K562 (cell line): ENCODE measurements around the gene C6orf89. TPM values are rescaled to one million over a fixed set of nuclear protein-coding genes. Genes with fewer than 3 reads are reported as not detected.

ENCODE experiments used
- ATAC-seq: fragments of 200-7000 bp; cut with Tn5 transposase; 3 replicates; pipeline ENCODE4 v1.9.1; 2020; ENCODE audit warnings: moderate library complexity
- BruUV-seq: library from RNA; stranded (reverse); fragments of 400-500 nt; replicated peaks from 2 replicates; lab custom pipeline; 2021; lab: Mats Ljungman, UMichigan
- CTCF ChIA-PET: fragments of 300-600 bp; formaldehyde crosslinking; extraction: SDS; loops from one replicate; lab custom pipeline; 2021; ENCODE audit warnings: low intra/inter-chr PET ratio; lab: Yijun Ruan, JAX
- POLR2A ChIA-PET: fragments of 300-600, 350-650 bp; sonication (Branson Sonifier 250); formaldehyde crosslinking; extraction: SDS; loops from one replicate; lab custom pipeline; 2021; ENCODE audit warnings: antibody characterized with exemption, inconsistent platforms; lab: Yijun Ruan, JAX
- DNase-seq, 4 experiments: peaks; one replicate each; pipeline versions ENCODE4 v3.0.0 to v3.0.0-alpha.2; 2011 to 2018; ENCODE audit warnings: low spot score in 3 of 4, mixed read lengths in 3 of 4; ENCODE audit errors: extremely low read depth in 1 of 4
- FAIRE-seq: peaks from 2 replicates; lab custom pipeline; 2011; peaks lifted over from hg19 to GRCh38; lab: Jason Lieb, UNC
- H2AFZ ChIP-seq: 2 replicates; pipeline ENCODE4 v1.6.0; 2011; ENCODE audit warnings: low read depth, low read length, control low read depth, inconsistent platforms
- H3K27ac ChIP-seq: fragments of 200-600 bp; 3 replicates; pipeline ENCODE4 v1.8.0; 2011; ENCODE audit warnings: low read depth, mild to moderate bottlenecking, control low read depth, inconsistent platforms, low read length, moderate library complexity, mixed read lengths; ENCODE audit errors: extremely low read depth
- H3K27me3 ChIP-seq, 2 experiments: fragments of 300-600 bp in 1 of 2; 2 replicates in 1 of 2; 3 replicates in 1 of 2; pipeline versions ENCODE4 v1.6.0 to v1.8.0; 2011; ENCODE audit warnings: inconsistent platforms in 2 of 2, low read length in 2 of 2, mild to moderate bottlenecking in 1 of 2, mixed read lengths in 1 of 2, moderate library complexity in 1 of 2; ENCODE audit not compliant: control insufficient read depth in 2 of 2, insufficient read depth in 2 of 2
- H3K36me3 ChIP-seq: fragments of 300-600 bp; 3 replicates; pipeline ENCODE4 v1.8.0; 2011; ENCODE audit warnings: mild to moderate bottlenecking, low read length, inconsistent platforms; ENCODE audit not compliant: control insufficient read depth, insufficient read depth
- H3K4me1 ChIP-seq, 2 experiments: fragments of 200-600 bp in 1 of 2; replicated peaks in 1 of 2; 2 replicates in 1 of 2; 3 replicates in 1 of 2; pipeline versions ENCODE4 v1.5.1 to v1.8.0; 2011; ENCODE audit warnings: inconsistent platforms in 2 of 2, low read length in 2 of 2, mild to moderate bottlenecking in 1 of 2, mixed read lengths in 1 of 2, moderate library complexity in 1 of 2; ENCODE audit not compliant: control insufficient read depth in 2 of 2, insufficient read depth in 2 of 2
- H3K4me2 ChIP-seq: 2 replicates; pipeline ENCODE4 v1.6.1; 2011; ENCODE audit warnings: low read length, control low read depth, inconsistent platforms, mixed read lengths; ENCODE audit not compliant: insufficient read depth
- H3K4me3 ChIP-seq: fragments of 200-600 bp; sonication (generic), shearing (Covaris generic); 2 replicates; pipeline ENCODE4 v1.5.1; 2016; ENCODE audit warnings: control low read depth, inconsistent platforms
- H3K79me2 ChIP-seq: fragments of 200-600 bp; 3 replicates; pipeline ENCODE4 v1.8.0; 2011; ENCODE audit warnings: low read length, inconsistent platforms; ENCODE audit not compliant: control insufficient read depth, insufficient read depth
- H3K9ac ChIP-seq, 2 experiments: 2 replicates each; pipeline versions ENCODE4 v1.6.0 to v1.6.1; 2011; ENCODE audit warnings: low read depth in 2 of 2, low read length in 2 of 2, control low read depth in 1 of 2, inconsistent platforms in 1 of 2, mild to moderate bottlenecking in 1 of 2, mixed read lengths in 1 of 2; ENCODE audit not compliant: insufficient read depth in 1 of 2
- H3K9me1 ChIP-seq: one replicate; pipeline ENCODE4 v1.6.0; 2011; ENCODE audit warnings: inconsistent platforms, mild to moderate bottlenecking, low read length, moderate library complexity; ENCODE audit not compliant: control insufficient read depth, insufficient read depth
- H3K9me3 ChIP-seq: replicated peaks from 2 replicates; pipeline ENCODE4 v1.5.1; 2011; ENCODE audit warnings: low read depth, low read length, inconsistent platforms; ENCODE audit not compliant: control insufficient read depth, insufficient read depth
- H4K20me1 ChIP-seq: replicated peaks from 2 replicates; pipeline ENCODE4 v1.6.1; 2011; ENCODE audit warnings: low read length, inconsistent platforms, mixed read lengths; ENCODE audit not compliant: control insufficient read depth, insufficient read depth
- CC2D1A ChIP-seq: fragments of 450-650 bp; IDR thresholded peaks from 2 replicates; pipeline ENCODE4 v1.6.1; 2017; ENCODE audit warnings: mild to moderate bottlenecking
- EGR1 ChIP-seq: fragments of 450-650 bp; conservative IDR thresholded peaks from 2 replicates; pipeline ENCODE4 v1.6.1; 2017; ENCODE audit warnings: mild to moderate bottlenecking
- ETV5 ChIP-seq: sonication (generic); formaldehyde crosslinking; IDR thresholded peaks from 2 replicates; pipeline ENCODE4 v1.4.0; 2020; ENCODE audit warnings: low read depth, mild to moderate bottlenecking, missing genetic modification reagents
- IRF2 ChIP-seq: sonication (generic); formaldehyde crosslinking; IDR thresholded peaks from 2 replicates; pipeline ENCODE4 v1.8.1; 2022; ENCODE audit warnings: mild to moderate bottlenecking, missing genetic modification reagents
- KLF6 ChIP-seq: fragments of 250-450 bp; sonication (Bioruptor Pico); IDR thresholded peaks from 2 replicates; pipeline ENCODE4 v1.4.0; 2020; ENCODE audit warnings: mild to moderate bottlenecking, moderate library complexity, borderline replicate concordance
- RFX7 ChIP-seq: fragments of 250-450 bp; sonication (Bioruptor Pico); IDR thresholded peaks from 2 replicates; pipeline ENCODE4 v1.5.1; 2021; ENCODE audit warnings: mild to moderate bottlenecking
- SMAD4 ChIP-seq: fragments of 250-450 bp; sonication (Bioruptor Pico); conservative IDR thresholded peaks from 2 replicates; pipeline ENCODE4 v1.8.0; 2021; ENCODE audit warnings: inconsistent platforms, mild to moderate bottlenecking, moderate library complexity
- ZFP36 ChIP-seq: fragments of 150-350 bp; IDR thresholded peaks from 2 replicates; pipeline ENCODE4 v1.6.1; 2018; ENCODE audit warnings: low read length, low read depth; ENCODE audit not compliant: partially characterized antibody
- WGBS: fragments of 100-300 bp; shearing (Covaris generic); methylation state at CpG from one replicate; pipeline ENCODE4 v1.1.6; 2016; ENCODE audit warnings: low coverage, mixed read lengths; ENCODE audit not compliant: insufficient coverage; ENCODE audit errors: missing lambda C conversion rate; 5-methylcytosine and 5-hydroxymethylcytosine counted together
- in situ Hi-C: fragments of 300-500 bp; cut with MboI; formaldehyde crosslinking; loops from 4 replicates; pipeline ENCODE4 v1.15.0; 2018; ENCODE audit warnings: inconsistent platforms, mixed read lengths
- intact Hi-C: fragments of 100-400 bp; cut with micrococcal nuclease; formaldehyde crosslinking; loops from 2 replicates; pipeline ENCODE4 v1.14.2; 2022
- polyA plus RNA-seq, 8 experiments: library from polyadenylated mRNA; depleted of rRNA in 4 of 8; stranded (reverse) in 5 of 8; unstranded in 3 of 8; fragments of >200 nt; fragmentation: Nextera tagmentation in 2 of 8; fragmentation: Illumina TruSeq in 1 of 8; extraction: Ambion mirVana in 2 of 8; extraction: Trizol in 1 of 8; gene quantifications; 2 replicates each; pipeline versions ENCODE4 v1.2.1 to v1.2.3, GENCODE V29; 2011 to 2014; ENCODE audit warnings: inconsistent platforms in 1 of 8, missing spikeins in 1 of 8
- total RNA-seq, 7 experiments: library from RNA; depleted of rRNA in 6 of 7; stranded (reverse); fragments of >200 nt in 6 of 7; fragmentation: Illumina TruSeq in 2 of 7; extraction: Trizol in 2 of 7; gene quantifications; 2 replicates each; pipeline versions ENCODE4 v1.2.1 to v1.2.3, GENCODE V29; 2011 to 2021; ENCODE audit warnings: low replicate concordance in 1 of 7
- TF ChIP-seq, protein P1 (sequence below), 2 experiments: fragments of 450-650 bp; formaldehyde crosslinking in 1 of 2; IDR thresholded peaks; 2 replicates each; pipeline versions ENCODE4 v1.4.0 to v1.6.1; 2014 to 2020; ENCODE audit warnings: mild to moderate bottlenecking in 2 of 2, borderline replicate concordance in 1 of 2, low read depth in 1 of 2
- TF ChIP-seq, protein P2 (sequence below): fragments of 200-800 bp; sonication (Bioruptor generic); IDR thresholded peaks from 2 replicates; pipeline ENCODE4 v1.6.1; 2017; ENCODE audit warnings: missing genetic modification characterization, missing compliant biosample characterization

C6orf89 gene
- total and polyA plus RNA-seq, 9 of the 15 experiments (the other 6 are each of a cell fraction or from before 2014, with no cell fraction given): 35.2 to 111 (median 58.5) TPM

DNA sequence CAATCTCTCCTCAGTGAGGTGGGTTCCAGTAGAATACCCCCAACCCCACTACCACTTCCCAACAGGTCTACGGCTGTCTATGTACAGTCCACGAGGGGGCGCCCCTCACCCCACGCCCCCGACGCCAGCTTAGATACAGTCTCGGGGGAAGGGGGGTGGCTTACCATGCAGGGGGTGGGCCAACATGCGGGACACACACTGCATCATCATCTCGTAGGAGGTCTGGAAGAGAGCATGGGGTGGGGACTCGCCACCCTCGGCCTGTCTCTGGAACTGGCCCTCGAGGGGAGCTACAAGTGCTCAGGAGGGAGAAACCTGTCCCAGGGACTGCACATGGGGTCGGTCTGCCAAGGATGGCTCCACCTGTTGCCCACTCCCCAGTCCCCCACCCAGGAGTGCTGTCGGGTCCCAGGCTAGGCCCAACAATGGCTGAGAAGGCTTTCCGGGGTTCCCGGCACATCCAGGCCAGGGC, 91.8 kb downstream of the C6orf89 start:
- Histone ChIP-seq H3K36me3 (peaks cover 97% of the 10 kb centered on the region), H3K9me3 (no peaks in the 10 kb centered on the region), H3K4me1 (peaks cover 2 to 9% of the 10 kb centered on the region in 2 experiments; a peak in 4 of 5 replicates), H3K9me1 (peaks cover 8% of the 10 kb centered on the region), H3K27ac (no peak overlapping the region), H3K27me3 (no peaks in the 10 kb centered on the region), H3K9ac (peak overlapping the region in 1 of 2 experiments; percentile 29; a peak in 1 of 4 replicates), H2AFZ (no peak overlapping the region), H4K20me1 (peaks cover 38% of the 10 kb centered on the region), H3K4me3 (no peak overlapping the region), H3K79me2 (peaks cover 35% of the 10 kb centered on the region), H3K4me2 (no peak overlapping the region)
- in situ Hi-C loops: no loop called here
- intact Hi-C loops: loop anchor here (1.0 kb wide), 1 partner anchor 41 kb away; no protein-coding TSS in a partner anchor
- DNase-seq (peak; percentile 67 to 83 (median 80)), FAIRE-seq (peak; percentile 58), ATAC-seq (peak; percentile 83)
- ChIA-PET CTCF (no interaction called here), POLR2A (interaction anchor here (0.6 to 1.1 kb wide), 7 partner anchors 9 to 1270 kb away, joined by 3 read pairs; no protein-coding TSS in a partner anchor)
- 64% methylated on average over 15 of the region's 16 CpGs for WGBS
- no TSS peak for BruUV-seq
- TF ChIP-seq SMAD4 (CRISPR knock-in tag) (no peak), RFX7 (CRISPR knock-in tag) (no peak), EGR1 (peak; percentile 71), ETV5 (CRISPR knock-in tag) (no peak), KLF6 (CRISPR knock-in tag) (no peak), ZFP36 (no peak), CC2D1A (no peak), IRF2 (CRISPR knock-in tag) (no peak)
- TF ChIP-seq, protein P1, sequence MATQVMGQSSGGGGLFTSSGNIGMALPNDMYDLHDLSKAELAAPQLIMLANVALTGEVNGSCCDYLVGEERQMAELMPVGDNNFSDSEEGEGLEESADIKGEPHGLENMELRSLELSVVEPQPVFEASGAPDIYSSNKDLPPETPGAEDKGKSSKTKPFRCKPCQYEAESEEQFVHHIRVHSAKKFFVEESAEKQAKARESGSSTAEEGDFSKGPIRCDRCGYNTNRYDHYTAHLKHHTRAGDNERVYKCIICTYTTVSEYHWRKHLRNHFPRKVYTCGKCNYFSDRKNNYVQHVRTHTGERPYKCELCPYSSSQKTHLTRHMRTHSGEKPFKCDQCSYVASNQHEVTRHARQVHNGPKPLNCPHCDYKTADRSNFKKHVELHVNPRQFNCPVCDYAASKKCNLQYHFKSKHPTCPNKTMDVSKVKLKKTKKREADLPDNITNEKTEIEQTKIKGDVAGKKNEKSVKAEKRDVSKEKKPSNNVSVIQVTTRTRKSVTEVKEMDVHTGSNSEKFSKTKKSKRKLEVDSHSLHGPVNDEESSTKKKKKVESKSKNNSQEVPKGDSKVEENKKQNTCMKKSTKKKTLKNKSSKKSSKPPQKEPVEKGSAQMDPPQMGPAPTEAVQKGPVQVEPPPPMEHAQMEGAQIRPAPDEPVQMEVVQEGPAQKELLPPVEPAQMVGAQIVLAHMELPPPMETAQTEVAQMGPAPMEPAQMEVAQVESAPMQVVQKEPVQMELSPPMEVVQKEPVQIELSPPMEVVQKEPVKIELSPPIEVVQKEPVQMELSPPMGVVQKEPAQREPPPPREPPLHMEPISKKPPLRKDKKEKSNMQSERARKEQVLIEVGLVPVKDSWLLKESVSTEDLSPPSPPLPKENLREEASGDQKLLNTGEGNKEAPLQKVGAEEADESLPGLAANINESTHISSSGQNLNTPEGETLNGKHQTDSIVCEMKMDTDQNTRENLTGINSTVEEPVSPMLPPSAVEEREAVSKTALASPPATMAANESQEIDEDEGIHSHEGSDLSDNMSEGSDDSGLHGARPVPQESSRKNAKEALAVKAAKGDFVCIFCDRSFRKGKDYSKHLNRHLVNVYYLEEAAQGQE (IDR thresholded peaks at IDR 0.05; ENCODE audit: borderline replicate concordance): peak; percentile 35; the same call in 1 of the 2 replicates
- TF ChIP-seq, protein P1 (CRISPR knock-in tag; IDR thresholded peaks at IDR 0.05; ENCODE audit: low read depth): no peak
- TF ChIP-seq, protein P2, sequence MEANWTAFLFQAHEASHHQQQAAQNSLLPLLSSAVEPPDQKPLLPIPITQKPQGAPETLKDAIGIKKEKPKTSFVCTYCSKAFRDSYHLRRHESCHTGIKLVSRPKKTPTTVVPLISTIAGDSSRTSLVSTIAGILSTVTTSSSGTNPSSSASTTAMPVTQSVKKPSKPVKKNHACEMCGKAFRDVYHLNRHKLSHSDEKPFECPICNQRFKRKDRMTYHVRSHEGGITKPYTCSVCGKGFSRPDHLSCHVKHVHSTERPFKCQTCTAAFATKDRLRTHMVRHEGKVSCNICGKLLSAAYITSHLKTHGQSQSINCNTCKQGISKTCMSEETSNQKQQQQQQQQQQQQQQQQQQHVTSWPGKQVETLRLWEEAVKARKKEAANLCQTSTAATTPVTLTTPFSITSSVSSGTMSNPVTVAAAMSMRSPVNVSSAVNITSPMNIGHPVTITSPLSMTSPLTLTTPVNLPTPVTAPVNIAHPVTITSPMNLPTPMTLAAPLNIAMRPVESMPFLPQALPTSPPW (CRISPR knock-in tag): peak; percentile 68
